ENCODE measurements around the gene ZNF219. TPM values are rescaled to one million over a fixed set of nuclear protein-coding genes. Genes with fewer than 3 reads are reported as not detected.
A peak's percentile ranks its signal among the peaks of the same experiment; 100 is the strongest.

The ZNF219 gene
- total RNA-seq, 1 donor from 2014 or later = 51.1 TPM

DNA sequence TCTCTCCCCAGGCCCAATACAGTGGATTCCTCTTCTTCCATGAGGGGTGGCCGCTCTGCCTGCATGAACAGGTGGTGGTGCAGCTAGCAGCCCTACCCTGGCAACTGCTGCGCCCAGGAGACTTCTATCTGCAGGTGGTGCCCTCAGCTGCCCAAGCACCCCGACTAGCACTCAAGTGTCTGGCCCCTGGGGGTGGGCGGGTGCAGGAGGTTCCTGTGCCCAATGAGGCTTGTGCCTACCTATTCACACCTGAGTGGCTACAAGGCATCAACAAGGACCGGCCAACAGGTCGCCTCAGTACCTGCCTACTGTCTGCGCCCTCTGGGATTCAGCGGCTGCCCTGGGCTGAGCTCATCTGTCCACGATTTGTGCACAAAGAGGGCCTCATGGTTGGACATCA lies 24.5 kb downstream of the ZNF219 start:
- peak; percentile 72 for DNase-seq (ENCODE audit: low spot score)
- intact Hi-C loops (cut with DNase I) = no loop called here

DNA sequence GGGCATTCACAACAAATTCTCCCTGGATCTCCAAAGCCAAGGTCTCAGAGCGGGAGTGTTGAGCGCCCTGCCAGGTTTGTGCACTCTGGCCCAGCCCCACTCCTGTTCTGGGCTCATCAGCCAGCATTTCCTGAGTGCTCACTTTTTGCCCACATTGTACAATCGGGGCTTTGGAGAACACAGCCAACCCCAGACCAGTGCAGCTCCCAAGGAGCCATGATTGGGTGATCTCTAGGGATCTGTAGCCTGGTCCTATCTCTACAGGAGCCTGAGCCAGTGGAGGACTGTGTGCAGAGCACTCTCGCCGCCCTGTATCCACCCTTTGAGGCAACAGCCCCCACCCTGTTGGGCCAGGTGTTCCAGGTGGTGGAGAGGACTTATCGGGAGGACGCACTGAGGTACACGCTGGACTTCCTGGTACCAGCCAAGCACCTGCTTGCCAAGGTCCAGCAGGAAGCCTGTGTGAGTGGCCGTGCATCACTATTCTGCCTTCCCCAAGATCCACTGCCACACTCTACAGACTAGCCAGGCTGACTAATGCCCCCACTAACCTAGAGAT lies 25.6 kb downstream of the ZNF219 start:
- peak; percentile 65 for DNase-seq (ENCODE audit: low spot score)
- intact Hi-C loops (cut with DNase I) = no loop called here

DNA sequence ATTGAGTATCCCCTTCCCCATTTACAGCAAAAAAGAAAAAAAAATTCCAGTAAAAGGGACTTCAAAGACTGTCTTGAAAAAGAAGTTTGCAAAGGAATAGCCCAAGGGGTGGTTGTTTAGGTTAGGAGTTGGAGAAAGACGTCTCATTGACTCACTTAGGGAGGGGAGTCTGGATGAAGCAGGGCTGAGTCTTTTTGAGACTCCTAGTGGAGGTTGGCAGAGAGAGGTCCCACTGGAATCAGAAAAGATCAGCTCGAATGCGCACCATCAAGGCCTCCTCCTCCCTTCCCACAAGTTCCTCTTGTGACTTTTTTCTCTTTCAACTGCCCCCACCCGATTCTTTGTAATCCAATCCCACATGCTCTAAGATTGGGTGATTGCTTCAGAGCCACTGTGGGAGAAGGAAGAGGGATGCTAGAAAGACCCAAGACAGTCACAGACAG lies 26.4 kb downstream of the ZNF219 start:
- DNase-seq (ENCODE audit: low spot score) = peak; percentile 73
- intact Hi-C loops (cut with DNase I) = no loop called here

DNA sequence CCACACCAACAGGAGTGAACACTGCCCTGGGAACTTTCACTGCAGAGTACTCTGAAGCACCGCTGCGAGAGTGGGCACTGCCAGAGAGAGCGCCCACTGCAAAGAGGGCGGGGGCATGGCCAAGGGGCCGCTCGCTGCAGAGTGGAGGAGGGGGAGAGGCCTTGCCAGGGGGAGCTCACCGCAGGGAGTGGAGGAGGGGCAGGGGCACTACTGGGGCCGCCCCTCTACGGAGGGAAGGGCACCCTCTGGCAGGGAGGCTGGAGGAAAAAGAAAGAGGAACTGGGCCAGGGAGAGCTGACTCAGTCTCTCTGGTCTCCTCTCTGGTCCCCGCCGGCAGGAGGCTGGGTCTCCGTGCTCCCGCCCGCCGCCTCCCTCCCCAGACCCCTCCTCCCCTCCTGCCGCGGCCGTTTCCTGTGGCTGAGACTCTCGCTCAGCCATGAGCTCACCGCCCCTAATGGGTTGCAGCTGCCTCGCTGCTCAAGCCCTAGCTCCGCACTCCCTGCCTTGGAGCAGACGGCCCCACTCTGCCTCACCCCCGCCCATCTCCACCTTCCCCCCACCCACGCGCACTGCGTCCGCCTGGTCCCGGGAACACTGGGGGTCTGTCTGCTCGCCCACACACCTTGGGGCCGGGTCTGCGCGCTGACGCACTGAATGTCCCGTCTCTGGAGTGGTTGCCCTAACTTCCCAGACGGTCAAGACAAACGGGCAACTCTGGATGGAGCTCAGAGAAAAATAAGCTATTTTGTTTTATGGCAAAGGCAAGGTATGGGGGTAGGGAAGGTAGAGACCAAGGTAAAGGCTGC lies 27.0 kb downstream of the ZNF219 start:
- peak; percentile 94 for DNase-seq (ENCODE audit: low spot score)
- intact Hi-C loops (cut with DNase I) = loop anchor here (2.0 kb wide), 2 partner anchors 21 to 47 kb away; partner anchors contain the start of gene NDRG2

DNA sequence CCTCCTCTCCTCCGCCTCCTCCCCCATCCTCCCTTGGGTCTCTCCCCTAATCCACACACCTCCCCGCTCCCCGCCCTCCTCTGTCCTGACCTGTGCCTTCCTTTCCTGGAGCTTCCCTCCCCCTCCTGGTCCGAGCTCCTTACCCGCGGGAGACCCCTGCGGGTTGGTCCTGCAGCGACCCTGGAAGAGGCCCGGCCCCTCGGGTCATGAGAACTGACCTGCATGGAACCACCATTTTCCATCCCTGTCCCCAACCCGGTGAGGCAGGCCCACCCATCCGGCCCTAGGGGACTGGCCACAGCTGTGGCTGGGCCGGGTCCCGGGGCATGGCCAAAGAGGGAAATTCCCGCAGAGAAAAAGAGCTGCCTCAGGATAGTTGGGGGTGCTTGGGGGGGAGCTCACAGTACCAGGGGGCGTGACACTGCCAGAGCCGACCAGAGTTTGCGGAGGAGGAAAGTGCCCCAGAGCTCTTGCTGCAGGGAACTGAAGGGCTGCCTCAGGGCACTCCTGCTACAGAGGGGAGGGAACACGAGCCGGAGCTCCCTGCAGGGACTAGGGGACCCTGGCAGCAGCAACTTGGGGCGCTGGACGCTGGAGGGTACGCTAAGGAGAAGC lies 27.7 kb downstream of the ZNF219 start:
- no peak for DNase-seq (ENCODE audit: low spot score)
- intact Hi-C loops (cut with DNase I) = loop anchor here (2.0 kb wide), 2 partner anchors 22 to 46 kb away; partner anchors contain the start of gene NDRG2

DNA sequence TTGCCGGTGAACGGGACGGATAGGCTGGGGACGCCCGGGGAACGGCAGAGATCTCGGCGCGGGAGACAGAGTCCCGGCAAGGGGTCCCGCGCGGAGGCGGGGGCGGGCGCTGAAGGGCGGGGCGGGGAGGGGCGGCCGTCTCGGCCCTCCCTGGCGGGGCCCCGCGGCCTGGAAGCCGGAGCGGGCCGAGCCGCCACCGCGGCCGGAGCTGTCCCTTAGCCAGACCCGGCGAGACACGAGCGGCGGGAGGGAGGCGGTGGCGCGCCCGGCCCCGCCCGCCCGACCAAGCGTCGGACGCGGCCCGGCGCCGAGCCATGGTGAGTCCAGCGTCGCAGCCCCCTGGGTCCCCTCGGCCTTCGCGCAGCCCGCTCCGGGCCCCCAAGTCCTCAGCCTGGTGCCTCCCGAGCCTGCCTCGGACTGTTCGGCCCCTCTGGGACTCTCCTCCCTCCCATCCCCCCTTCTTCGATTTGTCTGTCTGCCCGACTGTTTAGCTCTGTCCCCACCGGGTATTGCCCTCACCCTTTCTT lies 28.3 kb downstream of the ZNF219 start, which contains the start of gene ARHGEF40:
ARHGEF40 (plus strand) TSS at position 222 of the 527 bp plus-strand sequence; CDS start at position 315, 93 bp downstream.
- intact Hi-C loops (cut with DNase I) = loop anchor here (2.0 kb wide), 2 partner anchors 23 to 45 kb away; partner anchors contain the start of gene NDRG2
- DNase-seq (ENCODE audit: low spot score) = no peak

DNA sequence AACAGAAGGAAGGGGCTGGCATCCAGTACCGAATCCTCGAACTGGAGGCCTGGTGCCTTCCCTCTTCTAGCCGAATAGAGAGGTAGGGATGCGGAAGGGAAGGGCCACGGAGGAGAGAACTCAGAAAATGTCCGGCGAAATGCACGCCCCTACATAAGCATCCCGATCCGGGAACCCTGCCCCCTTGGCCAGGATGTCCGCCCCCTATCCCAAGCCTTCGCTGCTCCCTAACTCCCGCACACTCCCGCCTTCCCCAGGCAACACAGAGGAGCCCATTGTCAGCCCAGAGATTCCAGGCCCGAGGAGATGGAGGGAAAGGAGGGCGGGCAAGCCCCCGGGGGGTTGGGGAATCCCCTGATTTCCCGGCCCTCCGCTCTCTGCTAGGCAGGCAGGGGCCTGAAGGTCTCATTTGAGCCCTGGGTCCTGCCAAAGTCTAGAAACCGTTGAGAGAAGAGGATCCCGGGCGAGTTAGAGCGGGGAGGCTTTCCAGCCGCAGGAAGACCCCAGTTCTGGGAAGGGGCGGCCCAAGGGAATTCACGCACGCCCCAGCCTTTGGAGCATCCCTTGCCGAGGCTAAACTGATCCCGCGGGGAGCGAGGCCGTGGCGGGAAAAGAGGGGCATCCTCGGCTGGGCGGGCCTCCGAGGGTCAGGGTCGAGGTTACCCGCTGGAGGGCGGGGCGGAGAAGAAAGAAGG lies 28.9 kb downstream of the ZNF219 start:
- intact Hi-C loops (cut with DNase I) = loop anchor here (1.0 to 2.0 kb wide), 3 partner anchors 23 to 45 kb away; partner anchors contain the start of gene NDRG2
- DNase-seq (ENCODE audit: low spot score) = no peak

DNA sequence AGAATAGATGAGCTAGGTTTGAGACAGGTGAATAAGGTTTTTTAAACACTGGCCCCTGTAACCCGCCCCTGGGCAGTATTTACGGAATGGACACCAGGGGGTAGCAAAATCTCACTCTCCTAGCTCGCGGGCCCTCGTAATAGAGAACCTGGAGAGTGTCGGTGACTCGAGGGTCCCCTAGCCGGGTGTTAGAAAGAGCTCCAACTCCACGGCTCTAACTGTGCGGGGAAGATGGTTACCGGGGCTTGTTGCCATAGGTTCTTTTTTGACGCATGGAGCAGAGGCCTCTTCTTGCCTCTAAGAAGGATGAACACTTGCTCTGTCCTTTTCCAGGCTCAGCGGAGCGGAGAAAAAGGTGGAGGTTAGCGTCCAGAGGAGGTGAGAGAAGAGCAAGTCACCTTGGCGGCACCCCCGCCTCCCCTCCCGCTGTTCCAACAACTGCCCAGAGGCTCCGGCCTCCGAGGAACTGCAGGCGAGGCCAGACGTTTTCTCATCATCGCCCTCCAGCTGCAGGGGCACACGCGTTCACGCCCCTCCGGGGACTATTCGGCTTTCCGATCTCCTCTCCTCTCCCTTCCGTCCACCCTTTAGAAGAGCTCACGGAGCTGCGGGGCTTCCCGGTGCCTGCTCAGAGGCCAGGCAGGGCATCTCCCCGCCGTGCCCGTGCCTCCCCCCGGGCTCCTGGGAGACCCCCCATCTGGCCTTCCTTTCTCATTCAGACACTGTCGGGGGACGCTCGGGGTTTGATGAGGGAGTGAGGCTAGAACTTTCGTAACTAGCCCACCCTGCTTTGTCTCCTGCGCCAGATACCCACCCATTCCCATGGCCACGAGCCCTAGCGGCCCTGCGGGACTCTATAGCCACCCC lies 29.7 kb downstream of the ZNF219 start:
- intact Hi-C loops (cut with DNase I) = loop anchor here (1.0 kb wide), 1 partner anchor 36 kb away; no protein-coding TSS in a partner anchor
- no peak for DNase-seq (ENCODE audit: low spot score)

DNA sequence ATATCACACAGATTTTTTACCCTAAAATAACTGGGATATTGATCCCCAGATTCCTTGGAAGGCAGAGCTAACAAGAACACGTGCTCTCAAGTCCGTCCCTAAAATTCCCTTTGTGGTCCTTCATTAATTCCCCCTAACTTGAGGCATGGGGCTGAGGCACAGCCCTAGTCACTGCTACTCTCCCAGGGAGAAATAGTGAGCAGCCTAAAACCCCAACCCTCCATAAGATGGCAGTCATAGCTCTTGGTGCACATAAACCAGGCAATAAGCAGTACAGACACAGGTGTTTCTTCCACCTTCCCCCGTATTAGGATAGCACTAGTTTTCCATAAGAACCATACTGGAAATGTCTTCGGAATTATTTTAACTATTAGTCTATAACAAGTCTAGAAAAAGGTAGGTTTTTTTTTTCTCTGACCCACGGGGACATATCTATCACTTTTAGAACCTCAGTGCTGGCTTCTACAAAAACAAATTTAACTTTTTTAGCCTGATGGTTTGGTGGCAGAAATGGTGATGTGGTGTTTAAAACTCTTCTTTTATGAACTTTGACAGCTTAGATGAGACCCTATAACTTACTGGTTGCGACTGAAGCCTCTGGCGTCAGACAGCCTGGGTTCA lies 31.5 kb downstream of the ZNF219 start:
- intact Hi-C loops (cut with DNase I) = no loop called here
- no peak for DNase-seq (ENCODE audit: low spot score)

DNA sequence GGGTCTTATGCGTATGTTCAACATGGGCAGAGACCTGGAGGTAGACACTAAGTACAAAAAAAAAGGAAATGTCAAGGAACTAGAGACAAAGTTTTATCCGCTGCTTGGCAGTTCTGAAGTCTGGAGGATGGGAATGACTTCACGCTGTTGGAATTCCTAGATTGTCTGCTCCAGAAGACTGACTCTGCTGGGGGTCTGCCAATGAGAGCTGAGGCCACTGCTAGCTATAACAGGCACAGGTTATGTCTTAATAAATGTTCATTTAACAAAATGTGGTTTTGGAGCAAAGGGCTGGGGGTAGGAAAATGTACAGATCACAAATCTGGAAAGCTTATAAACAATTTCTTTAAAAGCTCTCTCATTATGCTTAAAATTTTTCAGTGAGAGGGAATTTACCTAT lies 35.0 kb downstream of the ZNF219 start:
- no peak for DNase-seq (ENCODE audit: low spot score)
- intact Hi-C loops (cut with DNase I) = no loop called here

DNA sequence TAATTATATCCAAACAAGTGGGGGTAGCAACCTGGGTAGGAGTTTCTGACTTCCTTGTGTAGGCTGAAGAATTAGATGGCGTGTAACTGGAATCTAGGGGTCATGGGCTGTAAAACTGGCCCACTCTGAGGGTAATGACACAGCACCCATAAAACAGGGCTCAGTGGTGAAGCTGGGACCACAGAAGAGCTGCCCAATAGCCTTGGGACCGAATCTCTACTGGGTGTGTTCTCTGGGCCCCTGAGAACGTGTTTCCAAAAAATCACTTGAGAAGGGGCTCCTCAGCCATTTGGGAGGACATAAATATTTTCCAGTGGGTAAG lies 37.1 kb downstream of the ZNF219 start:
- intact Hi-C loops (cut with DNase I) = no loop called here
- DNase-seq (ENCODE audit: low spot score) = no peak

DNA sequence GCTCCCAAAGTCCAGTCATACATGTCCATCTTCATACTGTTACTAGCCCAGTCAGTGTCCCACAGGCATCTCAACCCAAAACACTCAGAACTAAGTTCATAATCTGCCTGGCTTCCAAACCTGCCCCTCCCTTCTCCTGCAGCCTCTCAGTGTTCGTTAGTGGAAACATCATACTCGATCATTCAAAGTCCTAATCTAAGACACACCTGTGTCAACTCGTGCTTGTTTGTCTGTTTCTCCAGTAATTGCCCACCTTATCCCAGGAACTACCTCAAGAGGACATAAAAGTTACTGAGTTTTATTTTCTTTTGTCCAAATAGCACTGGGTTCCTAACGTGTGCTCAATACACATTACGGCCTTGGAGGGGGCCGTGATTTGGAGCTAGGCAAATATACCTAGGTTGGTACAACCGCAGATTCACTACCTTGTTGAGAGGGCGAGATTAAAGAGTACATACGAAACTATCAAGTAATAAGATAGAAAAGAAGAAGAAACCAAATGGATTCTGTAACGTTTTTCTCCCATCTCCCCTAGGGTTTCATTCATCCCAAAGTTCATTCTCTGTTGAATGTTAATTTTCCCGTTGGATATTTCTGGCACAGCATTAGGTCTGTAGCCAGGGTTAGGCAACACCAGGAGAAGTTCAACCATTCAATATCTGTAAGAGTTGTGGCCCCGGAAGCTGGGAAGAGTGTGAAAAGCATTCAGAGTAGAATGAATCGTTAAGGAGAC lies 37.7 kb downstream of the ZNF219 start:
- intact Hi-C loops (cut with DNase I) = no loop called here
- no peak for DNase-seq (ENCODE audit: low spot score)

DNA sequence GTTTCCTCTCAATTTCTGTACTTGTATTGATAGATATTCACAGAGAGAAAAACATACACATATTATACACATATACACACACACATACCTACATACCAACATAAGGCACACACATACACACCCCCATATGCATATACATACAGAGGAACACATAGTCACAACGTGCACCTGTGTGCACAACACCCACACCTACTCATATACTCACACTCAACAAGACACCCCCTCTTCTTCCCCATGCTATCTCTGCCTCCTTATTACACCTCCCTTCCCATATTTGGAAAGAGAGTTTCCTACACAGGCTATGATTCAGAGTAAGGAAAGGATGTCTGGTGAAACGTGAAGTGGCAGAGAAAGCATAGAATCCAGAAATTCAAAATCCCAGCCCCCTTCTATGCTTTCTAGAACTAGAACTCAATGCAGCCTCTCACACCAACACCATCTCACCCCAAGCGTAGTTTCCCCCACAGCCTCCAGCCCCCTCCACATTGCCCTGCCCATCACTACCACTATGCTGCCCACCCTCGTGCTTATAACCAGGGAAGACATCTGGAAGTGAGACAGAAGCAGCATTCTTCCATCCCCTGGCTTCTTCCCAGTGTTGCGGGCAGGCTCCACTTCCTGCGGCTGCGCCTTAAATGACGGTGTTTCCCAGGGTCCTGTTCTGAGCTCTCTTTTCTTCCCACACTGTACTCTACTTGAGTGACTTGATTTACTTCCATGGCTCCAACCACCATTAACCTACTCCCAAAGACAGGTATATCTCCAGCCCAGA lies 38.4 kb downstream of the ZNF219 start:
- no peak for DNase-seq (ENCODE audit: low spot score)
- intact Hi-C loops (cut with DNase I) = no loop called here

DNA sequence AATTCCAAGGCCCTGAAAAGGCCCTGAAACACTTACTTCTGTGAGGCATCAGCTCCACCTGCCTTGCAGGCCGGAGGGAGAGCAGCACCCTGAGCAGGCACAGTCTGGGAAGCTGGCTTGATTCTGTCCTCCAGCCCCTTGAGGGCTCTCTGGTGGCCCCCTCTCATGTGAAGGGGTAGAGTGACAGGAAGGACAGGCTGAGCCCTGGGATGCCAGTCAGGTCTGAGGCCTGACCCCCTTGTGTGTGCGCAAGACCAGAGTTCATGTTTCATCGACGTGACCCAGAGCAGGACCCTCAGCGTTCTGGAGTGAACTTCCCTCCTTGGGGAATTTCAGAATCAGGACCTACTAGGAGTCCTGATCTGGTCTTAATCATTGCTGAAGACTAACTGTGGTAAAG lies 39.6 kb downstream of the ZNF219 start:
- DNase-seq (ENCODE audit: low spot score) = no peak
- intact Hi-C loops (cut with DNase I) = no loop called here

DNA sequence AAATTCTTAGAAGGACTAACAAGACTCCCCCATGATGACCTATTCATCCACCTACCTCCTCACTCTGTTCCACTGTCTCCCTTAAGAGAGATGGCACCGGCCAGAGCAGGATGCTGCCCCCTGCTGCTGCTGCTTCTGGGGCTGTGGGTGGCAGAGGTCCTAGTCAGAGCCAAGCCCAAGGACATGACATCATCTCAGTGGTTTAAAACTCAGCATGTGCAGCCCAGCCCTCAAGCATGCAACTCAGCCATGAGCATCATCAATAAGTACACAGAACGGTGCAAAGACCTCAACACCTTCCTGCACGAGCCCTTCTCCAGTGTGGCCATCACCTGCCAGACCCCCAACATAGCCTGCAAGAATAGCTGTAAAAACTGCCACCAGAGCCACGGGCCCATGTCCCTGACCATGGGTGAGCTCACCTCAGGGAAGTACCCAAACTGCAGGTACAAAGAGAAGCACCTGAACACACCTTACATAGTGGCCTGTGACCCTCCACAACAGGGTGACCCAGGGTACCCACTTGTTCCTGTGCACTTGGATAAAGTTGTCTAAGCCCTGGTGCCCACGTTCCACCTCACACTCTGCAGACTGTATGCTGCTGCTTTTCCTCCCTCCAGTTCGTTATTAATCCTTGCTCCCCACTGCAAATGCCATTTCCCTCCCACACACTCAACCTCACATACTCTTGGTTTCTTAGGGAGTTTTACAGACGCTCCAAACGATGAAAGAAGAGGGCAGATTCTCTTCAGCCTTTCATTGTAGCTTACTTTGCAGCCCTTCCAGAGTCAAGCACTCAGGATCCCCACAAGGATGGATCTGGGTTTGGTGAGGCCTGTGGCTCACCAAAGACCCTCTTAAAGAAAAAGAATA lies 40.4 kb downstream of the ZNF219 start, which contains the start of gene RNASE8:
RNASE8 (plus strand) TSS at position 20 of the 873 bp plus-strand sequence; CDS start at position 91, 71 bp downstream.
- DNase-seq (ENCODE audit: low spot score) = no peak
- intact Hi-C loops (cut with DNase I) = no loop called here

Measured in cardiac septum (tissue), 1 donor.